CD4-positive, CD25-positive, alpha-beta regulatory T cell (primary cell): ENCODE measurements around the gene ZNF366. TPM values are rescaled to one million over a fixed set of nuclear protein-coding genes. Genes with fewer than 3 reads are reported as not detected.

Source experiments
- ATAC-seq, 2 donors: fragments of 150-1000 bp; cut with Tn5 transposase; one replicate each; pipeline ENCODE4 v1.10.0; 2021; ENCODE audit warnings: low read depth in 2 of 2, moderate number of reproducible peaks in 2 of 2, moderate library complexity in 1 of 2
- DNase-seq, 3 donors: peaks; one replicate each; pipeline versions ENCODE4 v3.0.0 to v3.0.0-alpha.2; 2012 to 2022; ENCODE audit warnings: mixed read lengths in 1 of 3
- H3K27ac ChIP-seq: one replicate; pipeline ENCODE4 v1.7.0; 2013; ENCODE audit warnings: mild to moderate bottlenecking, low read length; ENCODE audit not compliant: insufficient read depth, poor library complexity, severe bottlenecking
- H3K27me3 ChIP-seq: one replicate; pipeline ENCODE4 v1.7.0; 2013; ENCODE audit warnings: low read length; ENCODE audit not compliant: control insufficient read depth, insufficient read depth
- H3K36me3 ChIP-seq: one replicate; pipeline ENCODE4 v1.7.0; 2013; ENCODE audit warnings: mild to moderate bottlenecking, low read length, moderate library complexity; ENCODE audit not compliant: control insufficient read depth, insufficient read depth
- H3K4me1 ChIP-seq: 2 replicates; pipeline ENCODE4 v1.7.0; 2013; ENCODE audit warnings: mild to moderate bottlenecking, low read length; ENCODE audit not compliant: insufficient read depth, control insufficient read depth, poor library complexity, severe bottlenecking
- H3K4me3 ChIP-seq: one replicate; pipeline ENCODE4 v1.7.0; 2013; ENCODE audit warnings: low read depth, mild to moderate bottlenecking, low read length, moderate library complexity
- H3K9me3 ChIP-seq, 2 experiments: 1 replicate in 1 of 2; 2 replicates in 1 of 2; pipeline ENCODE4 v1.7.0; 2013; ENCODE audit warnings: low read length in 2 of 2, mild to moderate bottlenecking in 1 of 2, moderate library complexity in 1 of 2; ENCODE audit not compliant: control insufficient read depth in 2 of 2
- H3K27ac Mint-ChIP-seq, 3 donors: one replicate each; pipeline ENCODE4 v1.8.0; 2020 to 2022; ENCODE audit warnings: mild to moderate bottlenecking in 3 of 3, mixed read lengths in 3 of 3, moderate library complexity in 2 of 3
- H3K27me3 Mint-ChIP-seq: one replicate; pipeline ENCODE4 v1.8.0; 2022; ENCODE audit warnings: mild to moderate bottlenecking, mixed read lengths
- H3K36me3 Mint-ChIP-seq: one replicate; pipeline ENCODE4 v1.8.0; 2020; ENCODE audit warnings: mixed read lengths
- H3K4me1 Mint-ChIP-seq, 4 donors: one replicate each; pipeline ENCODE4 v1.8.0; 2020 to 2022; ENCODE audit warnings: mixed read lengths in 4 of 4, mild to moderate bottlenecking in 1 of 4
- H3K4me3 Mint-ChIP-seq, 4 donors: one replicate each; pipeline ENCODE4 v1.8.0; 2020 to 2022; ENCODE audit warnings: mild to moderate bottlenecking in 4 of 4, mixed read lengths in 4 of 4, moderate library complexity in 3 of 4
- H3K9me3 Mint-ChIP-seq, 7 donors: one replicate each; pipeline ENCODE4 v1.8.0; 2020 to 2022; ENCODE audit warnings: mixed read lengths in 7 of 7, mild to moderate bottlenecking in 3 of 7, moderate library complexity in 2 of 7
- polyA plus RNA-seq, 4 donors: library from polyadenylated mRNA; unstranded; fragments of 300-500 nt; fragmentation: Illumina TruSeq; gene quantifications; one replicate each; pipeline ENCODE4 v1.2.3, GENCODE V29; 2021
- total RNA-seq: library from RNA; stranded (reverse); gene quantifications from one replicate; pipeline ENCODE4 v1.2.3, GENCODE V29; 2022

ZNF366 gene
- total and polyA plus RNA-seq, 5 donors from 2014 or later = not detected

DNA sequence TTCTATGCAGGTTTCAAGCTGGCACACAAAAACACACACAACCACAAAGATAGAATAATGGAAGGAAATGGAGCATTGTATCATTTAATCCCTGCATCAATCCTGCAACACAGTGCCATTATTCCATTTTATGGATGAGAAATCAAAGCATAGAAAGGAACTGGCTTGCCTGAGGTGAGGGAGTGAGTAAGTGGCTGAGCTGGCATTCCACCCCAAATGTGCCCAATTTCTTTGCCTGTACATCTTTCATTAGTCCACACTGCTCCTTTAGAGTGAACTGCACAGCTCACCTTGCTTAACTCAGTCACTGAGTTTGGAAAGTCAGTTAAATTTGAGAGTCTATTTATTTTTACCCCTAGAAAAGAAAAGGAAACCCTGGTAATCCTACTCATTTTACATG lies 28.9 kb downstream of the ZNF366 start:
- ATAC-seq (no peak), DNase-seq (no peak)
- Mint-ChIP-seq H3K27me3 (peaks cover 4% of the 10 kb centered on the region), H3K36me3 (no peaks in the 10 kb centered on the region), H3K4me1 (no peaks in the 10 kb centered on the region), H3K9me3 (peaks cover 0 to 2% (median 0%) of the 10 kb centered on the region in 7 donors), H3K4me3 (no peak overlapping the region), H3K27ac (no peak overlapping the region)
- Histone ChIP-seq H3K4me3 (no peak overlapping the region), H3K27ac (no peak overlapping the region), H3K36me3 (no peaks in the 10 kb centered on the region), H3K27me3 (peaks cover 2% of the 10 kb centered on the region), H3K9me3 (no peaks in the 10 kb centered on the region), H3K4me1 (no peaks in the 10 kb centered on the region)

GRCh38 chr5:72477644-72478043 lies 29.6 kb downstream of the ZNF366 start:
- no peaks in the 10 kb centered on the region for H3K4me1 Mint-ChIP-seq
- H3K4me3 Mint-ChIP-seq = no peak overlapping the region
- H3K27ac Mint-ChIP-seq = no peak overlapping the region

GRCh38 chr5:72477176-72477575 lies 30.0 kb downstream of the ZNF366 start:
- no peak overlapping the region for H3K4me3 Mint-ChIP-seq
- Histone ChIP-seq H3K27ac (no peak overlapping the region), H3K9me3 (no peaks in the 10 kb centered on the region), H3K4me1 (no peaks in the 10 kb centered on the region), H3K27me3 (peaks cover 2% of the 10 kb centered on the region), H3K36me3 (no peaks in the 10 kb centered on the region), H3K4me3 (no peak overlapping the region)
- ATAC-seq (no peak), DNase-seq (no peak)
- H3K4me1 Mint-ChIP-seq = no peaks in the 10 kb centered on the region
- H3K27ac Mint-ChIP-seq = no peak overlapping the region
- peaks cover 0 to 2% (median 0%) of the 10 kb centered on the region in 7 donors for H3K9me3 Mint-ChIP-seq
- H3K27me3 Mint-ChIP-seq = peaks cover 4% of the 10 kb centered on the region
- no peaks in the 10 kb centered on the region for H3K36me3 Mint-ChIP-seq

More at GRCh38 chr5:72477644-72478043, 29.6 kb downstream of the ZNF366 start:
- Histone ChIP-seq H3K4me3 (no peak overlapping the region), H3K9me3 (no peaks in the 10 kb centered on the region), H3K27ac (no peak overlapping the region), H3K36me3 (no peaks in the 10 kb centered on the region), H3K27me3 (peaks cover 2% of the 10 kb centered on the region), H3K4me1 (no peaks in the 10 kb centered on the region)
- peaks cover 0 to 2% (median 0%) of the 10 kb centered on the region in 7 donors for H3K9me3 Mint-ChIP-seq
- peaks cover 4% of the 10 kb centered on the region for H3K27me3 Mint-ChIP-seq
- DNase-seq = no peak
- no peak for ATAC-seq
- H3K36me3 Mint-ChIP-seq = no peaks in the 10 kb centered on the region

DNA sequence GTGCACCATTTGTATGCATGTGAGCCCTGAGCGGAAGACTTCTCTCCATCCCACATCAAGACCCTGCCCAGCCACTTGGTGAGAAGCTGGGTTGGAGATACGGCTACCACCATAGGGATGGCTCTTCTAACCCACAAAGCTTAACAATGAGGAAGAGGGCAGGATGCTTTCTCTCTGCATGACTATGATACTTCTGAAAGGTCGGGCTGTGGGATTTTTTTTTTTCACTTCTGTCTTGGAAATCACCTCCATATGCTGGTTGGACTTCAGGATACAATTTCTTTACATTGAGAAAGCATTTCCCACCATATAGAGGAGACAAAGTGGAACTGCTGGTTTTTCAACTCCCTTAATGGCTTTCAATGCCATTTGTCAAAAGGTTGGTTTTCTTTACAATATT lies 30.5 kb downstream of the ZNF366 start:
- peaks cover 0 to 2% (median 0%) of the 10 kb centered on the region in 7 donors for H3K9me3 Mint-ChIP-seq
- H3K4me1 Mint-ChIP-seq = no peaks in the 10 kb centered on the region
- Histone ChIP-seq H3K9me3 (no peaks in the 10 kb centered on the region), H3K36me3 (no peaks in the 10 kb centered on the region), H3K27me3 (peaks cover 2% of the 10 kb centered on the region), H3K4me3 (no peak overlapping the region), H3K27ac (no peak overlapping the region), H3K4me1 (no peaks in the 10 kb centered on the region)
- DNase-seq (no peak), ATAC-seq (no peak)
- no peak overlapping the region for H3K27ac Mint-ChIP-seq
- no peak overlapping the region for H3K4me3 Mint-ChIP-seq
- no peaks in the 10 kb centered on the region for H3K36me3 Mint-ChIP-seq
- H3K27me3 Mint-ChIP-seq = peaks cover 4% of the 10 kb centered on the region

- Histone ChIP-seq H3K4me1 (no peaks in the 10 kb centered on the region), H3K27me3 (peaks cover 2% of the 10 kb centered on the region), H3K27ac (no peak overlapping the region), H3K9me3 (no peaks in the 10 kb centered on the region), H3K36me3 (no peaks in the 10 kb centered on the region), H3K4me3 (no peak overlapping the region)
- DNase-seq (no peak), ATAC-seq (no peak)
- Mint-ChIP-seq H3K27ac (no peak overlapping the region), H3K4me1 (no peaks in the 10 kb centered on the region), H3K27me3 (peaks cover 7% of the 10 kb centered on the region), H3K9me3 (peaks cover 0 to 2% (median 0%) of the 10 kb centered on the region in 7 donors), H3K36me3 (no peaks in the 10 kb centered on the region), H3K4me3 (no peak overlapping the region)
Observed at GRCh38 chr5:72476275-72476674, 30.9 kb downstream of the ZNF366 start.

- no peaks in the 10 kb centered on the region for H3K36me3 ChIP-seq
- Mint-ChIP-seq H3K27ac (no peak overlapping the region), H3K4me1 (no peaks in the 10 kb centered on the region), H3K27me3 (peaks cover 14% of the 10 kb centered on the region), H3K4me3 (no peak overlapping the region), H3K9me3 (peaks cover 0 to 3% (median 0%) of the 10 kb centered on the region in 7 donors), H3K36me3 (no peaks in the 10 kb centered on the region)
- H3K9me3 ChIP-seq = no peaks in the 10 kb centered on the region
- H3K27ac ChIP-seq = no peak overlapping the region
- DNase-seq (no peak), ATAC-seq (no peak)
- no peaks in the 10 kb centered on the region for H3K4me1 ChIP-seq
- peaks cover 2% of the 10 kb centered on the region for H3K27me3 ChIP-seq
- H3K4me3 ChIP-seq = no peak overlapping the region
Observed at GRCh38 chr5:72474516-72474915, 32.7 kb downstream of the ZNF366 start.

GRCh38 chr5:72474046-72474500 lies 33.1 kb downstream of the ZNF366 start:
- H3K9me3 ChIP-seq = no peaks in the 10 kb centered on the region
- no peaks in the 10 kb centered on the region for H3K36me3 Mint-ChIP-seq
- peaks cover 4% of the 10 kb centered on the region for H3K27me3 ChIP-seq
- ATAC-seq (no peak), DNase-seq (no peak)
- no peak overlapping the region for H3K4me3 Mint-ChIP-seq
- H3K4me1 ChIP-seq = no peaks in the 10 kb centered on the region
- no peak overlapping the region for H3K27ac ChIP-seq
- no peaks in the 10 kb centered on the region for H3K4me1 Mint-ChIP-seq
- peaks cover 14% of the 10 kb centered on the region for H3K27me3 Mint-ChIP-seq
- H3K36me3 ChIP-seq = no peaks in the 10 kb centered on the region
- no peak overlapping the region for H3K4me3 ChIP-seq
- peaks cover 0 to 3% (median 0%) of the 10 kb centered on the region in 7 donors for H3K9me3 Mint-ChIP-seq
- H3K27ac Mint-ChIP-seq = no peak overlapping the region

DNA sequence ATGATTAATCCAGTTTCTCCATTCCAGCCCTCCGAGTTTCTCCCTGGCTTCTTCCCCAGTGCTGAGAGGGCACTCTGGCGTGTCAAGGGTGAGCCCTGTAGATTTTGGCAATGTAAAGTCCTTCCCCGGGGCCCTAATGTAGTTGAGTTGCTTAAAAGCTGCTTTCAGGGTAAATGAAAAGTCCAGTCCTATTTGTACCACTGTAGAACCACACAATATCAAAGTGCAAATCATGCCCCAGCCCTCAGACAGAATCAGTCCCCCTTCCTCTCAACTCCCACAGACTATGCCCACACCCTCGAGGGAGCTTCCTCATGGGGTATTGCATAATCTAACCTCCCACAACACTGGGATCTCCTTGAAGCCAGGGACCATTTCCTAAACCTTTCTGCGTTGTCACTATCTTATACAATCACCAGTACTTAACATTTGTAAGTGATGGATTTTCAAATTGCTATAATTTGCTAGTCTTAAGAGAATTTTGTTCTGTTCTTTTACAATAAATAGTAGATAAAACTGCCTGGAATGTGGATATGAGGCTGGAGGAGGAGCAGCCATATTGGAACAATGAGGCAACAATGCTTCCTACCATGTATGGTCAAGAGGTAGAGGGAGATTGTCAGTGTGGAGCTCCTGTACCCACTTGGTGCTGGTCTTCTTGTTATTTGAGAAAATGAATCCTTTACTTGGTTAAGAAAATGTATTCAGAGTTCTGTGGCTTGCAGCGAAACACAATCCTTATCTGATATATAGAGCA lies 34.4 kb downstream of the ZNF366 start:
- no peaks in the 10 kb centered on the region for H3K9me3 ChIP-seq
- H3K4me3 ChIP-seq = no peak overlapping the region
- H3K27ac ChIP-seq = no peak overlapping the region
- Mint-ChIP-seq H3K4me1 (no peaks in the 10 kb centered on the region), H3K4me3 (no peak overlapping the region), H3K36me3 (no peaks in the 10 kb centered on the region), H3K9me3 (peaks cover 0 to 3% (median 0%) of the 10 kb centered on the region in 7 donors), H3K27me3 (peaks cover 14% of the 10 kb centered on the region), H3K27ac (no peak overlapping the region)
- H3K27me3 ChIP-seq = peaks cover 4% of the 10 kb centered on the region
- H3K36me3 ChIP-seq = no peaks in the 10 kb centered on the region
- DNase-seq (no peak), ATAC-seq (no peak)
- no peaks in the 10 kb centered on the region for H3K4me1 ChIP-seq
